GM18909 (cell line): Measurements from ENCODE around the gene LEUTX.
"Not testable (repeated sequence)": the region's sequence is repeated elsewhere in the genome, so short reads cannot be mapped to it uniquely, and the experiment has no call there.

Experiments used
- ATAC-seq: cut with Tn5 transposase; IDR thresholded peaks from one replicate; pipeline ENCODE4 v1.9.1; 2021; ENCODE audit warnings: mild to moderate bottlenecking; ENCODE audit not compliant: unreplicated experiment, poor library complexity

Gene LEUTX, protein sequence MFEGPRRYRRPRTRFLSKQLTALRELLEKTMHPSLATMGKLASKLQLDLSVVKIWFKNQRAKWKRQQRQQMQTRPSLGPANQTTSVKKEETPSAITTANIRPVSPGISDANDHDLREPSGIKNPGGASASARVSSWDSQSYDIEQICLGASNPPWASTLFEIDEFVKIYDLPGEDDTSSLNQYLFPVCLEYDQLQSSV

DNA sequence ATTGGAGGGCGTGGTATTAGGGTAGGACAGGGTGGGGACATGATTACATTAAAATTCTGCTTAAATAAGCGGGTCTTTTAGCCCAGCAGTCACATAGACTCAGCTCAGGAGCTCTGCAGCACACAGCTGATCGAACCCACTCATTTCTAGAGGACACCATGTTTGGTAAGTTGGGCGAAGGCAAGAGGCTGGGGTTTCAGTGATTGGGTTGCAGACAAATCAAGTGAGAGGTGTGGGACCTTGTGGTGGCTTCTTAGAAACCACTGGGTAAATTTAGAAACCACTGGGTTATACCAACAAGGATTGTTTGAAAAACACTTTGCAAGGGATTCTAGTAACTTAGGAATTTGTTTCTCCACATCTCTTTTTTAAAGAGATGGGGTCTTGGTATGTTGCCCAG lies at the start of gene LEUTX:
Gene LEUTX (plus strand): TSS at position 92 of the 400 bp plus-strand sequence. CDS start 67 bp downstream, at position 159.
- no peak for ATAC-seq

DNA sequence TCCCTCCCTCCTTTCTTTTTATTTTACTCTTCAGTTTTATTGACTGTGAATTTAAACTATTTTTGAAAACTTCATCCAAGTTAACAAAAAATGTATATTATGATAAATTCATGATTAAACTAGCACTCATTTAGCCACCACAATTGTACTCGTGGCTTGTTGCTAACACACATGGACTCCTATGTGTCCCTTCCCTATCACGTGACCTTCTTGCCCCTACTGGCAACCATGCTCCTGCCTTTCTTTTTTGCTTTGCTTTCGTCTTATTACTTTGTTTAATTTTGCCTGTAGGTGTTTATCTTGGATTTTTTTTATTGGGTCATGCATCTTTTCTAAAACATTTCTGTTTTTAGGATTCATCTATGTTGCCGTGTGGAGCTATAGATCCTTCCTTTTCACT lies 49.1 kb upstream of the LEUTX start:
- no peak for ATAC-seq

DNA sequence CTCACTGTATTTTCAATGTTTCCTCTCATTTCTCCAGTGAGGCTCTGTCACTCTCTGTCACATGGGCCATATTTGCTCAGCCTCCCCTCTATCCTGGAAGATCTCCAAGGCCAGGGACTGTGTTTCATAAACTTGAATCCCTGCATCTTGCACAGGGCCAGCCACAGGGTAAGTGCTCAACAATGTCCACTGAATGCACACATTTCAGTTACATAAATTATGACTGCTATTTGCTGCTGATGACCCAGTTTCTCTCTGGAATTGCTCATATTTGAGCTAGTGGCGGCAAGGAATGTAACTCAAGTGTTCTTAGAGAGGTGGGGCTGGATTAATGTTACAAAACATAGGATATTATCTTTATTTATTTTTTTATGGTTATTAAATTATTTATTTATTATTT lies 47.0 kb upstream of the LEUTX start:
- no peak for ATAC-seq

DNA sequence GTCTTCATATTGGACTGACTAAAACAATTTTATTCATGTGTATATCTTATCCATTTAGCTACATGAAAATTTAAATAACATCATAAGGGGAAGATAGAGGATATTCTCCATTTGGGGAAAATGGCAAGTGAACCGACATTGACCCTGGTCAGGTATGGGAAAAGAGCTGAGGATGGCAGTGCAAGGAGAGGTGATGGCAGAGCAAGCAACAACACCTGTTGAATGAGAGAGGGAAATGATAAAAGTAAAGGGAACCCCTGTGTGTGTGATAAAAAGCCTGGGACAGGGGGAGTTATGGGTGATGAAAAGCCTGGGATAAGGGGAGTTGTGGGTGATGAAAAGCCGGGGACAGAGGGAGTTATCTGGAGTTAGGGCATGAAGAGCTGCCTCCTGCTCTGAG lies 44.8 kb upstream of the LEUTX start:
- no peak for ATAC-seq

DNA sequence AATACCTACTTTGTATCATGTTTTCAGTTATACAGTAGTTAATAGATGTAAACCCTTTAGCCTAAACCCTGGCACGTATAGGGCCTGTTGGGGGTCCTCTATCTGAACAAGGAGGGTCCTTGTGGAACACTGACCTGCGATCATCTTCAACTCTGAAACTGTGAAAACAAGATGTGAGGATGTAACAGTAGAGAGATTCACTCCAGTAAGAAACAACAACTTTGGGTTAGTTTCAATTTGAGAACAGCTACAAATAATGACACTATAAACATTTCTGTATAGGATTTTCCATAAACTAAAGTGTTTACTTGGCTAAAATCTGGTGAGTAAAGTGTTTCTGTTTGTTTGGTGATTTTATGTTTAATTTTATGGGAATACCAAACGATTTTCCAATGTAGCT lies 43.0 kb upstream of the LEUTX start:
- ATAC-seq: no peak

DNA sequence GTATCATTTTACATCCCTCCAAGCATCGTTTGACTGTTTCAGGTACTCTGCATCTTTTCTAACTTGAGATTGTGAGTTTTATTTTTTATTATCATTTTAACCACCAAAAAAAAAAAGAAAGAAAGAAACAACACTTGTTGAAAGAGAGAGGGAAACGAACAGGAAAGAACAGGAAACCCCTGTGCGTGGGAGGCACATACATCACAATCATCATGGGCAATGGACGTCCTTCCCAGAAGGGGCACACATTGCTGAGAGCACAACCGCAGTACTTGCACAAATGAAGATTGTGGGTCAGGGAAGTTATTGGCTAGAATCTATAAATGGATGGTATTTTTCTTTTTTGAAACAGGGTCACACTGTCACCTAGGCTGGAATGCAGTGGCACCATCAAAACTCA lies 42.6 kb upstream of the LEUTX start:
- ATAC-seq: no peak

DNA sequence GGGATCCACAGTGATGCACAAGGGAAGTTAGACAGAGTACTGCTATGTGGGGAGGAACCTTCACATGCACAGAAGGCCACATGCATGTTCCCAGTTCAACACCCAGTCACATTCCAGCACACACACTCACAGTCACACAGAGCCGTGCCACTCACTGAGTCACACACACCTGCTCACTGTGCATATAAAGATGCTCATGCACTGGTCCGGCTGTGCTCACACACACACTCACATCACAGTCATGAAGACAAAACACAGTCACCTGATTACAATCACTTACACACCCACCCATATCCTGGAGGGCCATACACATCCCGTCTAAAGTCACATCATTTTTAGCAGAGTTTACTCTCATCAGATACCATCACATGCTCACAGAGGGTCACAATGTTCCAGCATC lies 41.3 kb upstream of the LEUTX start:
- ATAC-seq: no peak

DNA sequence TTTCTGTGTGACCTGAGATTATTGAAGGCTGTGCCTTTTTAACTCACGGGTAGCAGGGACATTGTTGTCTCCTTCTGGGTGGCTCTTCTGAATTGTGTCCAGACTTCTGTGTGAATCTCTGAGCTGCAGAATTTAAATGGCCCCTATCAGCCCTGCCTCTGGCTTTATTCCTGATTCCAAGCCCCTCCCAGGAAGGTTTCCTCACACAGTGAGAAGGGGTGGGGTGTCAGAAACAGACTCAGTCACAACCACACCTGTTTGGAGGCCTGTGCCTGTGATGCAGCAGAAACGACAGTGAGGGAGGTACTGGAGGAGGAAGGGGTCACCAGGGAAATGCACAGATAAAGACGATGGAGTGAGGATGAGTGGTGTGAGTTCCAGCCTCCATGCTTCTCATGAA lies 40.8 kb upstream of the LEUTX start, which contains the start of gene CLC:
Gene CLC (minus strand): TSS at position 139 of the 400 bp plus-strand sequence. CDS start 77 bp downstream, at position 62.
- ATAC-seq: no peak

DNA sequence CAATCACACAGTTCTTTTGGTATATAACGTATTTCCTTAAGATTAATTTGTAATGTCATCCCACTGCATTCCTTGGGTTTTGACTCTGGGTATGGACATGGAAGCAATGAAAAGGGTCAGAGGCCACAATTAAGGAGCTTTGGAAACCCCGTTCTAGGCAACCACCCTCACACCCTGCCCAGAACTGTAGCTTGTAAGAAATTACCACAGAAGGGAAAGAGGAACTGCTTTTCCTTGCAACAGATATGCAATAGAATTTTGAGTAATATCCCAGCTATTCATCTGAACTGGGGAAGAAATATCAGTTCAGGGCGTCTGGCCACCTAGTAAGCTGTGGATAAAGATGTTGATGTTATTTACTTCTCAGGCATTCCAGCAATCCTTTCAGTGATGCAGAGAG lies 39.8 kb upstream of the LEUTX start:
- ATAC-seq: no peak

DNA sequence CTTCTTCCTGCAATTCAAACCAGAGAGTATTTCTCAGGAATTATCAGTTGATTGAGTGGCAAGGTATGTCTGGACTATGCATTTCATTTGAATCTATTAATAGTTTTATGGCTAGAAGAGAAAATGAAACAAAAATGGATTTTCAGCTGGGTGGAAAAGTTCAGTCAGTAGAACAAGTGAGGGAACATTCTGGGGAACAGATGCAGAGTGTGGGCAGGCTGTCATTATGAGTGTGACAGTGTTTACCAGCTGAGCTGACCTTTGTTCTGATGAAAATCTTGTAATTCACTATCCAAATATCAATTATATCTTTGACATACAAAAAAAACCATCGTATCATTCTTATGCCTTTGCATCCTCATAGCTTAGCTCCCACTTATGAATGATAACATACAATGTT lies 38.3 kb upstream of the LEUTX start:
- no peak for ATAC-seq

DNA sequence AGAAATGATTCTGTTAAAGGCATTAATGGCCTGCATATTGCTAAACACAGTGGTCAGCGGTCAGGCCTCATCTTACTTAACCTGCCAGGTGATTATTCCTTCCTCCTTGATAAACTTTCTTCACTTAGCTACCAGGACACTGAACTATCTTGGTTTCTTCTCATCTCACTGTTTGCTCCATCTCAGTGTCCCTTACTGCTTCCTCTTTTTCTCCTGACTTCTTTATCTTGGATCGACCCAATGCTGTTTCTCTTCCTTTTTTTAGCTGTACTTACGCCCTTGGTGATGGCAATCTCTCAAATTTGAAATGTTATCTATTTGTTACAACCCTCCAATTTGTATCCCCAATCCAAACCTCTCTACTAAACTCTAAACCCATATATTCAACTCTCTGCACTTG lies 33.0 kb upstream of the LEUTX start:
- ATAC-seq: no peak

DNA sequence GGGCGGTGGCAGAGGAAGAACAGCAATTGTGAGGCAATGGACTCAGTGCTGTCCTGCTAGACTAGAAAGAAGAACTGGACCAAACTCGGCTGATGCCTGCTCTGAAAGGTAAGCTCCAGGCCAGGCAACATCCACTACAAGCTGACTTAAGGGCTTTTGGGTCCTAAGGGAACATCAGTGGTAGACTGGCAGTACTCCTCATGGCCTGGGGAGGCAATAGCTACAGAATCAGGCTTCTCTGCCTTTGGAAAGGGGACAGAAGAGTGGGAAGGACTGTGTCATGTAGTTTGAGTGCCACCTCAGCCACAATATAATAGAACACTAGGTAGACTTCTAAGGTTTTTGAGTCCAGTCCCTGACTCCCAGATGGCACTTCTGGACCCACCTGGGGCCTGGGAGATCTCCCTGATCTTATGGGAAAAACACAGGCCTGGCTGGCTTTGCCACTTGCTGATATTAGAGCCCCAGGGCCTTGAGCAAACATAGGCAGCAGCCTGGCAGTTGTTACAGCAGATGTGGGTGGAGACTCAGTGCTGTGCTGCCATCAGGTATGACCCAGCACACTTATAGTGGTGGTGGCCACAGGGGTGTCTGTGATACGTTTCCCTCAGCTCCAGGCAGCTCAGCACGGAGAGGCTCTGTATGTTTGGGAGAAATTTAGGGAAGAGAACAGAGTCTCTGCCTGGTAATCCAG lies 31.7 kb upstream of the LEUTX start:
- ATAC-seq: no peak

DNA sequence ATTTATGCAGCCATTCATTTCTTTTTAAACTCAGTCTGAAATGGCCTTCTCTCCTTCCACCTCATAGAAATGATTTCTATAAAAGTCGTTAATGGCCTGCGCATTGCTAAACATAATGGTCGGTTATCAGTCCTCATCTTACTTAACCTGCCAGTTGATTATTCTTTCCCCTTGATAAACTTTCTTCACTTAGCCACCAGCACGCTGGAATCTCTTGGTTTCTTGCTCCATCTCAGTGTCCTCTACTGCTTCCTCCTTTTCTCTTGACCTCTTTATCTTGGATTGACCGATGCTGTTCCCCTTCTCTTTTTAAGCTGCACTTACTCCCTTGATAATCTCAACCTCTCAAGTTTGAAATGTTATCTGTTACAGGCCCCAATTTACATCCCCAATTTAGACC lies 28.7 kb upstream of the LEUTX start:
- no peak for ATAC-seq

DNA sequence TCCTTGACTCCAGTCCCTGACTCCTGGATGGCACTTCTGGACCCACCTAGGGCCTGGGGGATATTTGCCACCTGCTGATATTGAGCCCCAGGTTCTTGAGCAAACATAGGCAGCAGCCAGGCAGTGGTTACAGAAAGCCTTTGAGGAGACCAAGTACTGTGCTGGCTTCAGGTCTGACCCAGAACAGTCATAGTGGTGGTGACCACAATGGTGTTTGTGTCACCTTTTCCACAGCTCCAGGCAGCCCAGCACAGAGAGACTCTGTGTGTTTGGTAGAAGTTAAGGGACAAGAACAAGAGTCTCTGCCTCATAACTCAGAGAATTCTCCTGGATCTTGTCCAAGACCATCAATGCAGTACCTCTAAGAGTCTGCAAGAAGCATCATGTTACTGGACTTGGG lies 26.3 kb upstream of the LEUTX start:
- no peak for ATAC-seq

DNA sequence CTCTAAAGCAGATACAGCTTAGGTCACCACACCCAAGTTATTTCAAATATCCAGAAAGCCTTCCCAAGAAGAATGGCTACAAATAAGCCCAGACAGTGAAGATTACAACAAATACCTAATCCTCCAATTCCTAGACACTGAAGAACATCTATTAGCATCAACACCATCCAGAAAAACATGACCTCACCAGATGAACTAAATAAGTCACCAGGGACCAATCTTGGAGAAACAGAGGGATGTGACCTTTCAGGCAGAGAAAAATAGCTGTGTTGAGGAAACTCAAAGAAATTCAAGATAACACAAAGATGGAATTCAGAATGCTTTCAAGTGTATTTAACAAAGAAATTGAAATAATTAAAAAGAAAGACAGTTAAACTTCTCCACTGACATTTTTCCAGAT lies 25.9 kb upstream of the LEUTX start:
- ATAC-seq: no peak

DNA sequence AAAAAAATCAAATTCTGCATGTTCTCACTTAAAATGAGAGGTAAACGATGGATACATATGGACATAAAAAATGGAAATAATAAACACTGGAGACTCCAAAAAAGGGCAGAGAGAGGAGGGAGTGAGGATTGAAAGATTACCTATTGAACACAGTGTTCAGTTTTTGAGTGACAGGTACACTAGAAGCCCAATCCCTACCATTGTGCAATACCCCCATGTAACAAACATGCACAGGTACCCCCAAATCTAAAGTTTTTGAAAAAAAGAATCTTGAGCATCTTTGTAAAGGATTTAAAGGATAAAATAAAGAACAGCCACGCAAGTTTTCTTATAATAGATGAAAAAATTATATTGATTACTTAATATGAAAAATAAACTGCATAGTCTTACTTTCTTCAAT lies 24.1 kb upstream of the LEUTX start:
- no peak for ATAC-seq

DNA sequence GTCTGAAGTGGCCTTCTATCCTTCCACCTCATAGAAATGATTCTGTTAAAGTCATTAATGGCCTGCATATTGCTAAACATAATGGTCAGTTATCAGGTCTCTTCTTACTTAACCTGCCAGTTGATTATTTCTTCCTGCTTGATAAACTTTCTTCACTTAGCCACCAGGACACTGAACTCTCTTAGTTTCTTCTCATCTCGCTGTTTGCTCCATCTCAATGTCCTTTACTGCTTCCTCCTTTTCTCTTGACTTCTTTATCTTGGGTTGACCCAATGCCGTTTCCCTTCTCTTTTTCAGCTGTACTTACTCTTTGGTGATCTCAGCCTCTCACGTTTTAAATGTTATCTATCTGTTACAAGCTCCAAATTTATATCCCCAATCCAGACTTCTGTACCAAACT lies 23.7 kb upstream of the LEUTX start:
- ATAC-seq: no peak

DNA sequence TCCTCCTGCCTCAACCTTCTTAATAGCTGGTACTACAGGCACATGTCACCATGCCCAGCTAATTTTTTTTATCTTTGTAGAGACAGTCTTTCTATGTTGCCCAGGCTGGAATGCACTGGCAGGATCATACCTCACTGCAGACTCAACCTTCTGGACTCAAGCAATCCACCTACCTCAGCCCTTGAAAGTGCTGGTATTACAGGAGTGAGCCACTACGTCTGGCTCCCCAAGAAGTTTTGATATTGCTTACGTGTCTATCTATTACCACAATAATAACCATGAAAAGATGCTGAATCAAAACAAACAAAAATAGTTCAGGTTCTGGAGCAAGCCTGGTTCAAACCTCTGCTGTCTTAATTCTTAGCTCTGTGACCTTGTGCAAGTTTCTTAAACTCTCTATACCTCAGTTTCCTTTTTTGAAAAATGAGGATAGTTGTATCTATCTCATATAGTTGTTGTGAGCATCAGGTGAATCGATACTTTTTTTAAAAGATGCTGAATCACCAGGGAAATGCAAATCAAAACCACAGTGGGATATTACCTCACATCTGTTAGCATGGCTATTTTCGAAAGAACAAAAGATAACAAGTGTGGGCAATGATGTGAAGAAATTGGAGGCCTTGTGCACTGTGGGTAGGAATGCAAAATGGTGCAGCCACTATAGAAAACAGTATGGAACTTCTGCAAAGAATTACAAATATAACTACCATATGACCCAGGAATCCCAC lies 19.0 kb upstream of the LEUTX start:
- ATAC-seq: no peak

DNA sequence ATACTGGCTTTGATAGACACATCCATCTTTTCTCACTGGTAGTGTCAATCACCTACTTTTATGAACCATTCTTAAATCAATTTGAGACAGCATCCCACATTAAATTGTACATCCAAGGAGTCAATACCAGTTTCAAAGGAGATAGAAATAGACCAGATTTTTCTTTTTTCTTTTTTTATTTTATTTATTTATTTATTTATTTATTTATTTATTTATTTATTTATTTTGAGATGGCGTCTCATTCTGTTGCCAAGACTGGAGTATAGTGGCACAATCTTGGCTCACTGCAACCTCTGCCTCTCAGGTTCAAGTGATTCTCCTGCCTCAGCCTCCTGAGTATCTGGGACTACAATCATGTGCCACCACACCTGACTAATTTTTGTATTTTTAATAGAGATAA lies 16.8 kb upstream of the LEUTX start:
- not testable (repeated sequence) for ATAC-seq

DNA sequence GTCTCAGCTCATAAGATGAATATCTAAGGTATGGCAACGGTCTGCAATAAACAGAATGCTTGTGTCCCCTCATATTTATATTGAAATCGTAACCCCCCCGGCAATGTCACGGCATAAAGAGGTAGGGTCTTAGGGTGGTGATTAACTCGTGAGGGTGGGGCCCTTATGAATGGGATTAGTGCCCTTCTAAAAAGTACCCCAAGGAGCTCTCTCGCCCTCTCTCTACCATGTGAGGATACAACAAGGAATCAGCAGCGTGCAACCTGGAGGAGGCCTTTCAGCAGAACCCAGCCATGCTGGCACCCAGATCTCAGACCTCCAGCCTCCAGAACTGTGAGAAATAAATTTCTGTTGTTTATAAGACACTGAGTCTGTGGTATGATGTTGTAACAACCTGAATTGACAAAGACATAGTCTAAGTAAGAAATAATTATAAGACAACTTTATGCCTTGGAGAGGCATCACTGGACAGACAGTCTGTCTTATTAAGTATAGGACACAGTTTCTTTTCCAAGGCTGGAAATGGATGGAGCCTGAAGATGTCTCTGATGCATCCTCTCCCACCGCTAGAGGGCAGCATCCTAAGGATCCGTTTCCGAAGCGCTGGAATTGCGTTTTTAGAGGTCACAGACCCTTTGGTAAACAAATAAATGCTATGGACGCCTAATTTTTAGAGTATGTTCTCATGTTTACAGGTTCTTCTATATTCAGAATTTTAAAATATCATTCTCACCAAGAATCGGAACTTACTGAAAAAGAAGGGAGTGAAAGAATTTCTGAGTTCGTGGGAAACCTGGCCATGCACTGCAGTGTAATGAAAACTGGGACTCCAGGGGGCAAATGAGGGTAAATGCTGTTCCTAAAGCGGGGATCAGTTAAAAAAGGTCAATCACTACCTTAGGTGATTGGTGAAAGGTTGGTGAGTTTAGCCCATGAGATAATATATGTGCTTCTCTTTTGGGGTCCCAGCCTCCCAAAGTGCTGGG lies 13.3 kb upstream of the LEUTX start:
- no peak for ATAC-seq
